ENCODE results near the gene MINDY4B. TPM values are rescaled to one million over a fixed set of nuclear protein-coding genes. Genes with fewer than 3 reads are reported as not detected.

The MINDY4B gene
- total and polyA plus RNA-seq, 10 of the 15 experiments (the other 5 are each of a cell fraction or from before 2014, with no cell fraction given), result not detected

DNA sequence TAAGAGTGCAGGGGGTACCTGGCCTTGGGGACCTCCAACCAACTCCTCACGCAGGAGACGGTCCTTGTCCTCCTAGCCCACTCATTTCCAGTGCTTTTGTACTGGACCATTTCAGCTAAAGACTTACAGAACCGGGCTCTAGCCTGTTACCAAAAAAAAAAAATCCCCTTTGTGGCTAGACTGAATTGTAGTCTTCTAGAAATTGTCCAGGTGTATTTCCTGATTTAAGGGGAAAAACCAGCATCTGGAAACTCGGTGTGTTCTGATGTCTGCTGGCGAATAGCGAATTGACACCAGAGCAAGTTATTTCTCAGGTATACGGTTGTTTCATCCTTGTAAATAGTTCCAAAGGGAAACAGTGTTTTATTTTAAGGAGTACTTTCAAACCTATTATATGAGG, 21.1 kb upstream of the MINDY4B start (continued):
- TF ChIP-seq, protein P1, sequence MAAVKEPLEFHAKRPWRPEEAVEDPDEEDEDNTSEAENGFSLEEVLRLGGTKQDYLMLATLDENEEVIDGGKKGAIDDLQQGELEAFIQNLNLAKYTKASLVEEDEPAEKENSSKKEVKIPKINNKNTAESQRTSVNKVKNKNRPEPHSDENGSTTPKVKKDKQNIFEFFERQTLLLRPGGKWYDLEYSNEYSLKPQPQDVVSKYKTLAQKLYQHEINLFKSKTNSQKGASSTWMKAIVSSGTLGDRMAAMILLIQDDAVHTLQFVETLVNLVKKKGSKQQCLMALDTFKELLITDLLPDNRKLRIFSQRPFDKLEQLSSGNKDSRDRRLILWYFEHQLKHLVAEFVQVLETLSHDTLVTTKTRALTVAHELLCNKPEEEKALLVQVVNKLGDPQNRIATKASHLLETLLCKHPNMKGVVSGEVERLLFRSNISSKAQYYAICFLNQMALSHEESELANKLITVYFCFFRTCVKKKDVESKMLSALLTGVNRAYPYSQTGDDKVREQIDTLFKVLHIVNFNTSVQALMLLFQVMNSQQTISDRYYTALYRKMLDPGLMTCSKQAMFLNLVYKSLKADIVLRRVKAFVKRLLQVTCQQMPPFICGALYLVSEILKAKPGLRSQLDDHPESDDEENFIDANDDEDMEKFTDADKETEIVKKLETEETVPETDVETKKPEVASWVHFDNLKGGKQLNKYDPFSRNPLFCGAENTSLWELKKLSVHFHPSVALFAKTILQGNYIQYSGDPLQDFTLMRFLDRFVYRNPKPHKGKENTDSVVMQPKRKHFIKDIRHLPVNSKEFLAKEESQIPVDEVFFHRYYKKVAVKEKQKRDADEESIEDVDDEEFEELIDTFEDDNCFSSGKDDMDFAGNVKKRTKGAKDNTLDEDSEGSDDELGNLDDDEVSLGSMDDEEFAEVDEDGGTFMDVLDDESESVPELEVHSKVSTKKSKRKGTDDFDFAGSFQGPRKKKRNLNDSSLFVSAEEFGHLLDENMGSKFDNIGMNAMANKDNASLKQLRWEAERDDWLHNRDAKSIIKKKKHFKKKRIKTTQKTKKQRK (IDR thresholded peaks at IDR 0.05; ENCODE audit: low read depth, low read length), result no peak
- no peak for TF ChIP-seq TCF12 (IDR thresholded peaks at IDR 0.05; ENCODE audit: low read depth, low read length)
- TF ChIP-seq, protein P2, sequence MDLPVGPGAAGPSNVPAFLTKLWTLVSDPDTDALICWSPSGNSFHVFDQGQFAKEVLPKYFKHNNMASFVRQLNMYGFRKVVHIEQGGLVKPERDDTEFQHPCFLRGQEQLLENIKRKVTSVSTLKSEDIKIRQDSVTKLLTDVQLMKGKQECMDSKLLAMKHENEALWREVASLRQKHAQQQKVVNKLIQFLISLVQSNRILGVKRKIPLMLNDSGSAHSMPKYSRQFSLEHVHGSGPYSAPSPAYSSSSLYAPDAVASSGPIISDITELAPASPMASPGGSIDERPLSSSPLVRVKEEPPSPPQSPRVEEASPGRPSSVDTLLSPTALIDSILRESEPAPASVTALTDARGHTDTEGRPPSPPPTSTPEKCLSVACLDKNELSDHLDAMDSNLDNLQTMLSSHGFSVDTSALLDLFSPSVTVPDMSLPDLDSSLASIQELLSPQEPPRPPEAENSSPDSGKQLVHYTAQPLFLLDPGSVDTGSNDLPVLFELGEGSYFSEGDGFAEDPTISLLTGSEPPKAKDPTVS (IDR thresholded peaks at IDR 0.05; ENCODE audit: low read depth, low read length), result no peak
- TF ChIP-seq SMARCA5 (IDR thresholded peaks at IDR 0.05), result no peak
- TF ChIP-seq, protein P3, sequence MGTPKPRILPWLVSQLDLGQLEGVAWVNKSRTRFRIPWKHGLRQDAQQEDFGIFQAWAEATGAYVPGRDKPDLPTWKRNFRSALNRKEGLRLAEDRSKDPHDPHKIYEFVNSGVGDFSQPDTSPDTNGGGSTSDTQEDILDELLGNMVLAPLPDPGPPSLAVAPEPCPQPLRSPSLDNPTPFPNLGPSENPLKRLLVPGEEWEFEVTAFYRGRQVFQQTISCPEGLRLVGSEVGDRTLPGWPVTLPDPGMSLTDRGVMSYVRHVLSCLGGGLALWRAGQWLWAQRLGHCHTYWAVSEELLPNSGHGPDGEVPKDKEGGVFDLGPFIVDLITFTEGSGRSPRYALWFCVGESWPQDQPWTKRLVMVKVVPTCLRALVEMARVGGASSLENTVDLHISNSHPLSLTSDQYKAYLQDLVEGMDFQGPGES (IDR thresholded peaks at IDR 0.05), result no peak

DNA sequence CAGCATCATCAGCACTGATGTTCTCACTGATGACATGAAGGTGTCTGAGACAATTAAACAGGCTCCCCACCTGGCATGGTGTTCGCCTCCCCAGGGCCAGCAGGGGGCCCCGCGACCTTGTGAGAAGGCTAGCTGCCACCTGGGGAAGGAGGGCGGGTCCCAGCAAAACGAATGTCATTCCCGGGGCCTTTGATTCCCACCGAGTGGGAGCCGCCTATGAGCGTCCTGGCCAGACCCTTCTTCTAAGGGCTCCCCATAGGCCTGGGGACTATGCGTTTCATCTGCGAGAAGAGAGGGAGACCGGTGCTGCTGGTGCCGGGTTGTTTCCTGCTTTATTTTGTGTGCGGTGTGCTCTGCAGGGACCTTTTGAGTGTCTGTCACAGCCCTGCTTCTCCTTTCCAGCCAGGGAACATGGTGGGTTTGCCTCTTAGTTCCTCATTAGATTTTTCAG, 20.5 kb upstream of the MINDY4B start:
- SMC1A ChIA-PET (ENCODE audit: uncharacterized antibody, unreplicated experiment), result interaction anchor here (1.0 kb wide), 1 partner anchor 249 kb away, joined by 4 read pairs; no protein-coding TSS in a partner anchor
- no peaks in the 10 kb centered on the region for H3K4me1 ChIP-seq (ENCODE audit: control insufficient read depth, insufficient read depth, low read length)
- DNase-seq (ENCODE audit: low read depth, low spot score) (no peak), ATAC-seq (peak; percentile 99), FAIRE-seq (peak; percentile 7)
- CTCF ChIA-PET, result interaction anchor here (0.8 to 3.4 kb wide), 2 partner anchors 217 to 220 kb away, joined by 4 to 11 read pairs; no protein-coding TSS in a partner anchor
- no peak overlapping the region for H3K9ac ChIP-seq (ENCODE audit: control insufficient read depth, insufficient read depth, low read length)
- no peaks in the 10 kb centered on the region for H3K79me2 ChIP-seq (ENCODE audit: control insufficient read depth, insufficient read depth, low read length)
- RAD21 ChIA-PET (ENCODE audit: unreplicated experiment), result interaction anchor here (1.2 to 1.6 kb wide), 2 partner anchors 223 to 398 kb away, joined by 3 read pairs; no protein-coding TSS in a partner anchor
- WGBS (ENCODE audit: insufficient coverage, insufficient replicate concordance, low lambda C conversion rate, missing lambda C conversion rate), result 5% methylated on average over 14 of the region's 14 CpGs
- peak overlapping the region; percentile 21 for H2AFZ ChIP-seq (ENCODE audit: control insufficient read depth, low read depth, low read length)
- H3K4me3 ChIP-seq, result no peak overlapping the region
- H3K27ac ChIP-seq (ENCODE audit: control insufficient read depth, insufficient read depth), result no peak overlapping the region
- no peaks in the 10 kb centered on the region for H4K20me1 ChIP-seq (ENCODE audit: control insufficient read depth, insufficient read depth)
- no peaks in the 10 kb centered on the region for H3K9me3 ChIP-seq (replicated peaks; ENCODE audit: control insufficient read depth, insufficient read depth, low read length)
- H3K36me3 ChIP-seq (ENCODE audit: control insufficient read depth in 2 of 2, insufficient read depth in 2 of 2, low read length in 1 of 2), result no peaks in the 10 kb centered on the region
- BruUV-seq (replicated peaks), result no TSS peak
- H3K27me3 ChIP-seq (replicated peaks in 1 of 2; ENCODE audit: control insufficient read depth in 2 of 2, insufficient read depth in 2 of 2, low read length in 1 of 2), result peaks cover 0 to 2% of the 10 kb centered on the region in 2 experiments; a peak in 1 of 4 replicates
- peak overlapping the region; percentile 80 for H3K4me2 ChIP-seq (ENCODE audit: control insufficient read depth, insufficient read depth)
- POLR2A ChIA-PET, result no interaction called here
- in situ Hi-C loops (cut with MboI) (loop anchor here (10.0 kb wide), 1 partner anchor 219 kb away; no protein-coding TSS in a partner anchor), intact Hi-C loops (cut with micrococcal nuclease; ENCODE audit: unreplicated experiment) (loop anchor here (1.0 to 5.0 kb wide), 2 partner anchors 221 to 357 kb away; no protein-coding TSS in a partner anchor)
- TF ChIP-seq TCF3 (IDR thresholded peaks at IDR 0.05; ENCODE audit: borderline replicate concordance, insufficient read depth, low read depth, low read length) (peak; percentile 73; the same call in 1 of the 2 replicates), NRF1 (conservative IDR thresholded peaks at IDR 0.05; ENCODE audit: low read depth, low read length) (no peak), SMC3 (IDR thresholded peaks at IDR 0.05; ENCODE audit: borderline replicate concordance, low read length) (peak; percentile 67), EZH2 (IDR thresholded peaks at IDR 0.05; ENCODE audit: borderline replicate concordance, control insufficient read depth, low read depth, low read length) (no peak), ZNF274 (IDR thresholded peaks at IDR 0.05; ENCODE audit: insufficient read depth, insufficient read length) (no peak), SIX5 (IDR thresholded peaks at IDR 0.05; ENCODE audit: low read depth, low read length, severe bottlenecking) (no peak), RAD21 (IDR thresholded peaks at IDR 0.05; ENCODE audit: insufficient read depth, low read depth, low read length) (peak; percentile 74), YY1 (IDR thresholded peaks at IDR 0.05; ENCODE audit: low read depth, low read length) (0 out of 2 replicates have a peak, but pooled peaks have one; percentile 43)
- TF ChIP-seq, protein P4, sequence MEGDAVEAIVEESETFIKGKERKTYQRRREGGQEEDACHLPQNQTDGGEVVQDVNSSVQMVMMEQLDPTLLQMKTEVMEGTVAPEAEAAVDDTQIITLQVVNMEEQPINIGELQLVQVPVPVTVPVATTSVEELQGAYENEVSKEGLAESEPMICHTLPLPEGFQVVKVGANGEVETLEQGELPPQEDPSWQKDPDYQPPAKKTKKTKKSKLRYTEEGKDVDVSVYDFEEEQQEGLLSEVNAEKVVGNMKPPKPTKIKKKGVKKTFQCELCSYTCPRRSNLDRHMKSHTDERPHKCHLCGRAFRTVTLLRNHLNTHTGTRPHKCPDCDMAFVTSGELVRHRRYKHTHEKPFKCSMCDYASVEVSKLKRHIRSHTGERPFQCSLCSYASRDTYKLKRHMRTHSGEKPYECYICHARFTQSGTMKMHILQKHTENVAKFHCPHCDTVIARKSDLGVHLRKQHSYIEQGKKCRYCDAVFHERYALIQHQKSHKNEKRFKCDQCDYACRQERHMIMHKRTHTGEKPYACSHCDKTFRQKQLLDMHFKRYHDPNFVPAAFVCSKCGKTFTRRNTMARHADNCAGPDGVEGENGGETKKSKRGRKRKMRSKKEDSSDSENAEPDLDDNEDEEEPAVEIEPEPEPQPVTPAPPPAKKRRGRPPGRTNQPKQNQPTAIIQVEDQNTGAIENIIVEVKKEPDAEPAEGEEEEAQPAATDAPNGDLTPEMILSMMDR (IDR thresholded peaks at IDR 0.05 in 2 of 3, conservative IDR thresholded peaks at IDR 0.05 in 1 of 3; ENCODE audit: control insufficient read depth in 2 of 3, extremely low read depth in 1 of 3, insufficient read depth in 1 of 3, low read depth in 3 of 3, low read length in 3 of 3), result peak; percentile 62 to 82 (median 81)

Data from GM12878 (cell line).